ENCODE data around the gene TMEM132A. TPM values are rescaled to one million over a fixed set of nuclear protein-coding genes. Genes with fewer than 3 reads are reported as not detected.

TMEM132A gene
- total RNA-seq, 2 donors from 2014 or later: 12.3 to 20.7 TPM

GRCh38 chr11:60984636-60985035, 60.4 kb downstream of the TMEM132A start:
- Histone ChIP-seq H3K4me3 (no peak overlapping the region), H3K27ac (no peak overlapping the region), H3K27me3 (no peaks in the 10 kb centered on the region), H3K9ac (ENCODE audit: low read depth in 2 of 2, low read length in 2 of 2) (no peak overlapping the region), H3K9me3 (no peaks in the 10 kb centered on the region), H3K36me3 (no peaks in the 10 kb centered on the region), H3K4me1 (no peaks in the 10 kb centered on the region)
- TF ChIP-seq CTCF (IDR thresholded peaks at IDR 0.05): no peak
- no peak for DNase-seq
- intact Hi-C loops (cut with DNase I): no loop called here

- H3K27ac ChIP-seq: no peak overlapping the region
- intact Hi-C loops (cut with DNase I): no loop called here
Measured at GRCh38 chr11:60985501-60985900, 61.2 kb downstream of the TMEM132A start.

DNA sequence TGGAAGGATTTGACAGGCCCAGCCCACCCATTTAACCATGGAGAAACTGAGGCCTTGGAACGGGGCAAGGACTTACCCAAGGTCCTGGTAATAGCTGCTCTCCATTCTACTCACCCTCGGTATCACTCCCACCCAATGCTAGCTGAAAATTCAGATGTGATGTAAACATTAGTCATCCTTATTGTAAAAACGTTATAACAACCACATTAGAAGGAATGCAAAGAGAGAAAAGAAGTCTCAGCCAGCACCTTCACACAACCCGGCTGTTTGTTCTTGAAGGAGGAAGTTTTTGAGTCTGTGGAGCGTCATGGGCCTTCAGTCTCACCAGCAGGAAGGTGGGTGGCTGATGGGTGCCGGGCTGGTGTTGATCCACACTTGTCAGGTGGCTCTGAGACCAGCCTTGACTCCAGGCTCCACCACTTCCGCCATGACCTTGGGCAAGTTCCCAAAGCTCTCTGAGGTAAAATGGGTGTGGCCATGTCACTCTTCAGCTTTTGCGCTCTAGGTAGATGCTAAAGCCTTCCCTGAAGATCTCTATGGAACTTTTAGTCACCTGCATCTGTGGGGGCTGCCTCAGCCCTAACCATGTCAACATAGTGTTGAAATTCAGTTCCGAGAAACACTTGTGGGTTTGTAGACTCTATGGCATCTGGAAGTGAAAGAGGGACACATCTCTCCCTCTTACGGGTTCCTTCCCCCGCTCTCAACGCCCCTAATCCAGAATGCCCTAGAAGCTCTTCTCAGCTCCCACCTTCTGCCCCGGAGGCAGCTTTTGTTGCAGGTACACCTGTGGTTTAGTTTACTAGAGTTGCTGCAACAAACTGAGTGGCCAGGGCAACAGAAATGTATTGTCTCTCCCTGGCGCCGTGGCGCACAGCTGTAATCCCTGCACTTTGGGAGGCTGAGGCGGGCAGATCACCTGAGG, 62.0 kb downstream of the TMEM132A start:
- DNase-seq: peak; percentile 69
- Histone ChIP-seq H3K27ac (peak overlapping the region; percentile 15), H3K9ac (ENCODE audit: low read depth in 2 of 2, low read length in 2 of 2) (no peak overlapping the region), H3K4me3 (no peak overlapping the region), H3K27me3 (no peaks in the 10 kb centered on the region), H3K36me3 (no peaks in the 10 kb centered on the region), H3K9me3 (no peaks in the 10 kb centered on the region), H3K4me1 (no peaks in the 10 kb centered on the region)
- TF ChIP-seq CTCF (IDR thresholded peaks at IDR 0.05): no peak
- intact Hi-C loops (cut with DNase I): no loop called here

More at GRCh38 chr11:60985501-60985900, 61.2 kb downstream of the TMEM132A start:
- no peak for TF ChIP-seq CTCF (IDR thresholded peaks at IDR 0.05)
- Histone ChIP-seq H3K4me3 (no peak overlapping the region), H3K9ac (ENCODE audit: low read depth in 2 of 2, low read length in 2 of 2) (no peak overlapping the region), H3K9me3 (no peaks in the 10 kb centered on the region), H3K27me3 (no peaks in the 10 kb centered on the region), H3K4me1 (no peaks in the 10 kb centered on the region), H3K36me3 (no peaks in the 10 kb centered on the region)
- DNase-seq: no peak

Other genes starting within 250 kb of the TMEM132A start
- 10 to 100 TPM in 1 of 2 donors, 1 to 10 TPM in 1; 6.3 to 24.0 TPM for gene MS4A8, start 224.8 kb upstream of the TMEM132A start, total RNA-seq
- not detected for gene MS4A18, start 199.7 kb upstream of the TMEM132A start, total RNA-seq
- gene MS4A15, start 167.6 kb upstream of the TMEM132A start, total RNA-seq: under 1 TPM in 1 of 2 donors, not detected in 1; 0.13 TPM
- gene MS4A10, start 139.1 kb upstream of the TMEM132A start, total RNA-seq: under 1 TPM; 0.10 to 0.66 TPM
- gene CCDC86, start 82.3 kb upstream of the TMEM132A start, total RNA-seq: 10 to 100 TPM; 10.9 to 32.1 TPM
- 1 to 10 TPM; 3.7 to 4.7 TPM for gene PTGDR2, start 68.5 kb upstream of the TMEM132A start, total RNA-seq
- gene ZP1, start 56.9 kb upstream of the TMEM132A start, total RNA-seq: under 1 TPM in 1 of 2 donors, not detected in 1; 0.35 TPM
- 100 to 1,000 TPM in 1 of 2 donors, 10 to 100 TPM in 1; 59.3 to 172 TPM for gene PRPF19, start 17.9 kb upstream of the TMEM132A start, total RNA-seq
- gene TMEM109, start 10.3 kb upstream of the TMEM132A start, total RNA-seq: 10 to 100 TPM; 35.0 to 53.4 TPM
- 10 to 100 TPM in 1 of 2 donors, 1 to 10 TPM in 1; 6.6 to 14.4 TPM for gene SLC15A3, start 27.7 kb downstream of the TMEM132A start, total RNA-seq
- gene CD6, start 47.2 kb downstream of the TMEM132A start, total RNA-seq: 1 to 10 TPM; 3.0 to 3.8 TPM
- gene CD5, start 178.0 kb downstream of the TMEM132A start, total RNA-seq: 1 to 10 TPM; 2.1 to 2.4 TPM
- gene VPS37C, start 237.0 kb downstream of the TMEM132A start, total RNA-seq: 10 to 100 TPM; 26.8 to 35.4 TPM

Data from colonic mucosa (tissue), 4 donors.